Astrocyte (in vitro differentiated cells and primary cell): ENCODE results near the gene PRDM2.

Experiments
- EZH2 ChIP-seq: IDR thresholded peaks from 2 replicates; pipeline ENCODE4 v1.6.1; 2012; ENCODE audit warnings: mild to moderate bottlenecking, low read length, inconsistent platforms; ENCODE audit not compliant: insufficient read depth
- TF ChIP-seq, protein P1 (sequence below): IDR thresholded peaks from 2 replicates; pipeline ENCODE4 v1.5.1; 2011; ENCODE audit warnings: low read depth, mild to moderate bottlenecking, inconsistent platforms, low read length, moderate library complexity; ENCODE audit not compliant: insufficient read depth

DNA sequence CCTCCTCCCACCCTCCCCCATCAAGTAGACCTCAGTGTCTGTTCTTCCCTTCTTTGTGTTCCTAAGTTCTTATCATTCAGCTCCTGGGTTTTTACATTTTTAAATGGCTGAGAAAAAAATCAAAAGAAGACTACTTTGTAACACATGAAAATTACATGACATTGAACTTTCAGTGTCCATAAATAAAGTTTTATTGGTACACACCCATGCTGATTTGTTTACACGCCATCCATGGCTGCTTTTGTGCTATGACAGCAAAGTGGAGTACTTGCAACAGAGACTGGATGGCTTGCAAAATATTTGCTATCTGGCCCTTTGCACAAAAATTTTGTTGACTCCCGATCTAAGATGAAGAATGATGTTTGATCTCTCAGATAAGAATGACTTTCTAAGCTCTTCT, 171.4 kb downstream of the PRDM2 start:
- TF ChIP-seq, protein P1, sequence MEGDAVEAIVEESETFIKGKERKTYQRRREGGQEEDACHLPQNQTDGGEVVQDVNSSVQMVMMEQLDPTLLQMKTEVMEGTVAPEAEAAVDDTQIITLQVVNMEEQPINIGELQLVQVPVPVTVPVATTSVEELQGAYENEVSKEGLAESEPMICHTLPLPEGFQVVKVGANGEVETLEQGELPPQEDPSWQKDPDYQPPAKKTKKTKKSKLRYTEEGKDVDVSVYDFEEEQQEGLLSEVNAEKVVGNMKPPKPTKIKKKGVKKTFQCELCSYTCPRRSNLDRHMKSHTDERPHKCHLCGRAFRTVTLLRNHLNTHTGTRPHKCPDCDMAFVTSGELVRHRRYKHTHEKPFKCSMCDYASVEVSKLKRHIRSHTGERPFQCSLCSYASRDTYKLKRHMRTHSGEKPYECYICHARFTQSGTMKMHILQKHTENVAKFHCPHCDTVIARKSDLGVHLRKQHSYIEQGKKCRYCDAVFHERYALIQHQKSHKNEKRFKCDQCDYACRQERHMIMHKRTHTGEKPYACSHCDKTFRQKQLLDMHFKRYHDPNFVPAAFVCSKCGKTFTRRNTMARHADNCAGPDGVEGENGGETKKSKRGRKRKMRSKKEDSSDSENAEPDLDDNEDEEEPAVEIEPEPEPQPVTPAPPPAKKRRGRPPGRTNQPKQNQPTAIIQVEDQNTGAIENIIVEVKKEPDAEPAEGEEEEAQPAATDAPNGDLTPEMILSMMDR, result no peak
- no peak for TF ChIP-seq EZH2
